TTC549 (cell line): Measurements from ENCODE around the gene KCNQ4.

Experiments used
- FAIRE-seq: peaks from 2 replicates; lab custom pipeline; 2012; peaks lifted over from hg19 to GRCh38; lab: Jason Lieb, UNC

KCNQ4 gene

GRCh38 chr1:40861224-40862003, 77.8 kb downstream of the KCNQ4 start:
- FAIRE-seq = no peak

- FAIRE-seq = no peak
These were observed 78.6 kb downstream of the KCNQ4 start, which contains the start of gene CITED4 for GRCh38 chr1:40862008-40862863. CITED4 (minus strand) TSS chr1:40862363; CDS start chr1:40862127, 236 bp downstream.

GRCh38 chr1:40868051-40868723, 84.6 kb downstream of the KCNQ4 start:
- no peak for FAIRE-seq

- no peak for FAIRE-seq
These were observed 86.6 kb downstream of the KCNQ4 start for GRCh38 chr1:40870135-40870728.

- no peak for FAIRE-seq
These were observed 88.7 kb downstream of the KCNQ4 start for GRCh38 chr1:40872276-40872675.

GRCh38 chr1:40873863-40874472, 90.4 kb downstream of the KCNQ4 start:
- no peak for FAIRE-seq

- FAIRE-seq = no peak
These were observed 92.8 kb downstream of the KCNQ4 start for GRCh38 chr1:40876436-40876761.

GRCh38 chr1:40876891-40877290, 93.3 kb downstream of the KCNQ4 start:
- no peak for FAIRE-seq

- FAIRE-seq = no peak
These were observed 94.1 kb downstream of the KCNQ4 start for GRCh38 chr1:40877698-40878097.

GRCh38 chr1:40878906-40879305, 95.3 kb downstream of the KCNQ4 start:
- FAIRE-seq = no peak

- no peak for FAIRE-seq
These were observed 96.0 kb downstream of the KCNQ4 start for GRCh38 chr1:40879482-40880175.

- FAIRE-seq = no peak
These were observed 97.4 kb downstream of the KCNQ4 start for GRCh38 chr1:40880813-40881549.

GRCh38 chr1:40884055-40884795, 100.6 kb downstream of the KCNQ4 start:
- FAIRE-seq = no peak

- FAIRE-seq = no peak
These were observed 102.9 kb downstream of the KCNQ4 start for GRCh38 chr1:40886318-40887011.

- FAIRE-seq = no peak
These were observed 103.4 kb downstream of the KCNQ4 start for GRCh38 chr1:40887012-40887378.

GRCh38 chr1:40887652-40888051, 104.1 kb downstream of the KCNQ4 start:
- FAIRE-seq = no peak
